Neural cell (in vitro differentiated cells): ENCODE measurements around the gene TEDC2.

Experiments
- EP300 ChIP-seq: fragments of 450-650 bp; conservative IDR thresholded peaks from 2 replicates; pipeline ENCODE4 v1.6.1; 2014; ENCODE audit warnings: antibody characterized with exemption, mild to moderate bottlenecking, moderate library complexity; ENCODE audit not compliant: poor library complexity, severe bottlenecking
- EZH2 ChIP-seq: fragments of 200-600, 300-800 bp; shearing (Covaris generic), sonication (generic); IDR thresholded peaks from 2 replicates; pipeline ENCODE4 v1.6.1; 2014; ENCODE audit warnings: antibody characterized with exemption, low read length, borderline replicate concordance, mild to moderate bottlenecking; ENCODE audit not compliant: insufficient read depth, poor library complexity, severe bottlenecking
- MXI1 ChIP-seq: fragments of 450-650 bp; conservative IDR thresholded peaks from 2 replicates; pipeline ENCODE4 v1.6.1; 2014; ENCODE audit warnings: antibody characterized with exemption, mild to moderate bottlenecking; ENCODE audit not compliant: poor library complexity, severe bottlenecking
- POLR2AphosphoS5 ChIP-seq: IDR thresholded peaks from 2 replicates; pipeline ENCODE4 v1.6.1; 2012
- RAD21 ChIP-seq: fragments of 450-650 bp; conservative IDR thresholded peaks from 2 replicates; pipeline ENCODE4 v1.6.1; 2014; ENCODE audit warnings: antibody characterized with exemption, mild to moderate bottlenecking, moderate library complexity
- SMC3 ChIP-seq: fragments of 450-650 bp; conservative IDR thresholded peaks from 2 replicates; pipeline ENCODE4 v1.6.1; 2014; ENCODE audit warnings: antibody characterized with exemption, mild to moderate bottlenecking, moderate library complexity; ENCODE audit not compliant: poor library complexity
- TAF1 ChIP-seq: IDR thresholded peaks from 2 replicates; pipeline ENCODE4 v1.6.1; 2012; ENCODE audit warnings: low read depth
- TF ChIP-seq, protein P1 (sequence below): fragments of 450-650 bp; IDR thresholded peaks from 2 replicates; pipeline ENCODE4 v1.5.1; 2014; ENCODE audit warnings: antibody characterized with exemption, mild to moderate bottlenecking, moderate library complexity; ENCODE audit not compliant: poor library complexity, severe bottlenecking
- TF ChIP-seq, protein P2 (sequence below): IDR thresholded peaks from 2 replicates; pipeline ENCODE4 v1.6.1; 2012; ENCODE audit warnings: borderline replicate concordance

DNA sequence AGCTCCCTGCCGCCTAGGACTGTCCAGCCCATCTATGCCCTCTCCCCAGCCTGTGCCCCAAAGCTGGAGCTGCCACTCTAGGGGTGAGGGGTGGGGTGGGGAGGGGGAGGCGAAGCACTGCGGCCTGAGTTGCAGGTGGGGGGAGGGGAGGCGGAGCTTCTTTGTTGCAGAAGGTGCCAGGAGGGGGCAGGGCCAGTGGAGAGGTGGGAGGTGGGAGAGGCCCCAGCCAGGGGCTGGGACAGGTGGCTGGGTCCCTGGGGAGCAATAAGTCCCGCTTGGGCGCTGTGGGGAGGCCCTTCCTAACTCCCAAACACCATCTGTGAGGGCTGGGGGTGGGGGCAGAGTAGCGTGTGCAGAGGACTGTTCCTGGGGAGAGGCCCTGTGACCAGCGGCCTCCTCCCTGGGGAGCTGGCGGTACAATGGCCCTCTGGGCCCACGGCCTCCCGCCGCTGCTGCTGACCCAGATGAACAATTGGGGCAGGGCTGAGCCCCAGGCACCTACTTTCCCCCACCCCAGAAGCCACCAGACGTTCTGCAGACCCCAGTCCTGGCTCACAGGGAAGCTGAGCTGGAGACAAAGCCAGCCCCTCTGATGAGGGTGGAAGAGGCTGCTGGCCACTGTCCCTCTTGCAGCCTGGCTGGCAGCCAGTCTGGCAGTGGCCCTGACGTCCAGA, 9.0 kb downstream of the TEDC2 start:
- TF ChIP-seq SMC3 = no peak
- TF ChIP-seq, protein P1, sequence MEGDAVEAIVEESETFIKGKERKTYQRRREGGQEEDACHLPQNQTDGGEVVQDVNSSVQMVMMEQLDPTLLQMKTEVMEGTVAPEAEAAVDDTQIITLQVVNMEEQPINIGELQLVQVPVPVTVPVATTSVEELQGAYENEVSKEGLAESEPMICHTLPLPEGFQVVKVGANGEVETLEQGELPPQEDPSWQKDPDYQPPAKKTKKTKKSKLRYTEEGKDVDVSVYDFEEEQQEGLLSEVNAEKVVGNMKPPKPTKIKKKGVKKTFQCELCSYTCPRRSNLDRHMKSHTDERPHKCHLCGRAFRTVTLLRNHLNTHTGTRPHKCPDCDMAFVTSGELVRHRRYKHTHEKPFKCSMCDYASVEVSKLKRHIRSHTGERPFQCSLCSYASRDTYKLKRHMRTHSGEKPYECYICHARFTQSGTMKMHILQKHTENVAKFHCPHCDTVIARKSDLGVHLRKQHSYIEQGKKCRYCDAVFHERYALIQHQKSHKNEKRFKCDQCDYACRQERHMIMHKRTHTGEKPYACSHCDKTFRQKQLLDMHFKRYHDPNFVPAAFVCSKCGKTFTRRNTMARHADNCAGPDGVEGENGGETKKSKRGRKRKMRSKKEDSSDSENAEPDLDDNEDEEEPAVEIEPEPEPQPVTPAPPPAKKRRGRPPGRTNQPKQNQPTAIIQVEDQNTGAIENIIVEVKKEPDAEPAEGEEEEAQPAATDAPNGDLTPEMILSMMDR = no peak
- TF ChIP-seq, protein P2, sequence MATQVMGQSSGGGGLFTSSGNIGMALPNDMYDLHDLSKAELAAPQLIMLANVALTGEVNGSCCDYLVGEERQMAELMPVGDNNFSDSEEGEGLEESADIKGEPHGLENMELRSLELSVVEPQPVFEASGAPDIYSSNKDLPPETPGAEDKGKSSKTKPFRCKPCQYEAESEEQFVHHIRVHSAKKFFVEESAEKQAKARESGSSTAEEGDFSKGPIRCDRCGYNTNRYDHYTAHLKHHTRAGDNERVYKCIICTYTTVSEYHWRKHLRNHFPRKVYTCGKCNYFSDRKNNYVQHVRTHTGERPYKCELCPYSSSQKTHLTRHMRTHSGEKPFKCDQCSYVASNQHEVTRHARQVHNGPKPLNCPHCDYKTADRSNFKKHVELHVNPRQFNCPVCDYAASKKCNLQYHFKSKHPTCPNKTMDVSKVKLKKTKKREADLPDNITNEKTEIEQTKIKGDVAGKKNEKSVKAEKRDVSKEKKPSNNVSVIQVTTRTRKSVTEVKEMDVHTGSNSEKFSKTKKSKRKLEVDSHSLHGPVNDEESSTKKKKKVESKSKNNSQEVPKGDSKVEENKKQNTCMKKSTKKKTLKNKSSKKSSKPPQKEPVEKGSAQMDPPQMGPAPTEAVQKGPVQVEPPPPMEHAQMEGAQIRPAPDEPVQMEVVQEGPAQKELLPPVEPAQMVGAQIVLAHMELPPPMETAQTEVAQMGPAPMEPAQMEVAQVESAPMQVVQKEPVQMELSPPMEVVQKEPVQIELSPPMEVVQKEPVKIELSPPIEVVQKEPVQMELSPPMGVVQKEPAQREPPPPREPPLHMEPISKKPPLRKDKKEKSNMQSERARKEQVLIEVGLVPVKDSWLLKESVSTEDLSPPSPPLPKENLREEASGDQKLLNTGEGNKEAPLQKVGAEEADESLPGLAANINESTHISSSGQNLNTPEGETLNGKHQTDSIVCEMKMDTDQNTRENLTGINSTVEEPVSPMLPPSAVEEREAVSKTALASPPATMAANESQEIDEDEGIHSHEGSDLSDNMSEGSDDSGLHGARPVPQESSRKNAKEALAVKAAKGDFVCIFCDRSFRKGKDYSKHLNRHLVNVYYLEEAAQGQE = no peak
- TF ChIP-seq EP300 = no peak
- no peak for TF ChIP-seq EZH2
- TF ChIP-seq RAD21 = no peak
- no peak for TF ChIP-seq MXI1
- TF ChIP-seq TAF1 = no peak
- no peak for TF ChIP-seq POLR2AphosphoS5
